Measurements from ENCODE around the gene PANK3. TPM values are rescaled to one million over a fixed set of nuclear protein-coding genes. Genes with fewer than 3 reads are reported as not detected.

PANK3 gene
- total and polyA plus RNA-seq, 3 donors from 2014 or later, result 25.2 to 50.0 (median 44.9) TPM

DNA sequence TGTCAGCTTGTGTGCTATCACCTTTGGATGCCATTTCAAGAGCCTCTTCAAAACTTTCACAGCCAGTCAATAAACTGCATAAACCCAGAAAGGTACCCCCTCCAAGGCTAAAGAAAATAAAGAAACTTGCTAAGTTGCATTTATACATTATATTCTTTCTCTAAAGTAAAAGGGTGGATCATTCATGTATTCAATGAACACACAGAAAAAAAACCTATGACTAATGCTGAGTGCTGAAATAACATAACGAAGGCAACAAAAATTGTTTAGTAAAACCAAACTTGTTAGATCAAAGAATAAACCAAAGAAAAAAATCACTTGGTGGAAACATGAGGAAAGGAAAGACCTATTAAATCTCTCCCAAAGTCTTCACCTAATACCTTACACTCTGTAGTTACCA is 15.2 kb downstream of the PANK3 start:
- intact Hi-C loops (cut with DNase I; ENCODE audit: low total_unique reads), result no loop called here
- no peak for TF ChIP-seq POLR2A (IDR thresholded peaks at IDR 0.05)
- TF ChIP-seq, protein P1, sequence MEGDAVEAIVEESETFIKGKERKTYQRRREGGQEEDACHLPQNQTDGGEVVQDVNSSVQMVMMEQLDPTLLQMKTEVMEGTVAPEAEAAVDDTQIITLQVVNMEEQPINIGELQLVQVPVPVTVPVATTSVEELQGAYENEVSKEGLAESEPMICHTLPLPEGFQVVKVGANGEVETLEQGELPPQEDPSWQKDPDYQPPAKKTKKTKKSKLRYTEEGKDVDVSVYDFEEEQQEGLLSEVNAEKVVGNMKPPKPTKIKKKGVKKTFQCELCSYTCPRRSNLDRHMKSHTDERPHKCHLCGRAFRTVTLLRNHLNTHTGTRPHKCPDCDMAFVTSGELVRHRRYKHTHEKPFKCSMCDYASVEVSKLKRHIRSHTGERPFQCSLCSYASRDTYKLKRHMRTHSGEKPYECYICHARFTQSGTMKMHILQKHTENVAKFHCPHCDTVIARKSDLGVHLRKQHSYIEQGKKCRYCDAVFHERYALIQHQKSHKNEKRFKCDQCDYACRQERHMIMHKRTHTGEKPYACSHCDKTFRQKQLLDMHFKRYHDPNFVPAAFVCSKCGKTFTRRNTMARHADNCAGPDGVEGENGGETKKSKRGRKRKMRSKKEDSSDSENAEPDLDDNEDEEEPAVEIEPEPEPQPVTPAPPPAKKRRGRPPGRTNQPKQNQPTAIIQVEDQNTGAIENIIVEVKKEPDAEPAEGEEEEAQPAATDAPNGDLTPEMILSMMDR (IDR thresholded peaks at IDR 0.05), result no peak
- no peak for DNase-seq
- H3K4me1 ChIP-seq, result no peaks in the 10 kb centered on the region
- no peaks in the 10 kb centered on the region for H3K27me3 ChIP-seq
- no peaks in the 10 kb centered on the region for H3K9me3 ChIP-seq
- WGBS, 2 donors, result 88 to 93% methylated on average over 1 of the region's 1 CpG
- no peaks in the 10 kb centered on the region for H3K36me3 ChIP-seq (ENCODE audit: low read depth, missing control alignments)
- no peak overlapping the region for H3K4me3 ChIP-seq
- no peak overlapping the region for H3K27ac ChIP-seq

GRCh38 chr5:168562279-168562678 is 16.9 kb downstream of the PANK3 start:
- Histone ChIP-seq H3K4me1 (no peaks in the 10 kb centered on the region), H3K4me3 (no peak overlapping the region), H3K9me3 (no peaks in the 10 kb centered on the region), H3K27me3 (no peaks in the 10 kb centered on the region), H3K27ac (no peak overlapping the region), H3K36me3 (ENCODE audit: low read depth, missing control alignments) (no peaks in the 10 kb centered on the region)
- intact Hi-C loops (cut with DNase I; ENCODE audit: low total_unique reads), result no loop called here
- no peak for DNase-seq
- TF ChIP-seq, protein P1 (IDR thresholded peaks at IDR 0.05), result no peak
- TF ChIP-seq POLR2A (IDR thresholded peaks at IDR 0.05), result no peak
- WGBS, 2 donors, result 55 to 58% methylated on average over 2 of the region's 2 CpGs

DNA sequence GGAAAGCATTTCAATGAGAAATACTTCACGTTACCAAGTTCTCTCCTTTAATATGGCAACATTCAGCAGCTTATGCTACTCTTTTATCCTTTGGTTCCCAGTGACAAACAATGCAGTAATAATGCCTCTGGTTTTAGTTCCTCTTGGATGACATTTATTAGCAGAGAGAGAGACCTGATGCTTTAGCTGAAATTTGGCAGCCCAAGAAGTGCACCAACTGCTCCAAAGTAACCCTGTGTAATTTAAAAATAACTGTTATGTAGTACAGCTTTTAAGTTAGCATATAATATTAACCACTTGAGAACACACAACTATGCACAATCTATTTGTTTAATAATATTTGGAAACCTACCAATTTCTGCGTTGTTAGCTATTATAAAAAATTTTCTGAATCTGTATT is 21.8 kb downstream of the PANK3 start:
- H3K9me3 ChIP-seq, result no peaks in the 10 kb centered on the region
- intact Hi-C loops (cut with DNase I; ENCODE audit: low total_unique reads), result no loop called here
- H3K4me3 ChIP-seq, result no peak overlapping the region
- H3K4me1 ChIP-seq, result no peaks in the 10 kb centered on the region
- no peak overlapping the region for H3K27ac ChIP-seq
- WGBS, 2 donors, result 93 to 94% methylated on average over 2 of the region's 2 CpGs
- no peak for TF ChIP-seq POLR2A (IDR thresholded peaks at IDR 0.05)
- TF ChIP-seq, protein P1 (IDR thresholded peaks at IDR 0.05), result no peak
- no peak for DNase-seq
- no peaks in the 10 kb centered on the region for H3K36me3 ChIP-seq (ENCODE audit: low read depth, missing control alignments)
- no peaks in the 10 kb centered on the region for H3K27me3 ChIP-seq

- Histone ChIP-seq H3K9me3 (no peaks in the 10 kb centered on the region), H3K27ac (no peak overlapping the region), H3K27me3 (no peaks in the 10 kb centered on the region), H3K36me3 (ENCODE audit: low read depth, missing control alignments) (no peaks in the 10 kb centered on the region), H3K4me1 (no peaks in the 10 kb centered on the region), H3K4me3 (no peak overlapping the region)
- DNase-seq, result no peak
- intact Hi-C loops (cut with DNase I; ENCODE audit: low total_unique reads), result no loop called here
- TF ChIP-seq POLR2A (IDR thresholded peaks at IDR 0.05), result no peak
- TF ChIP-seq, protein P1 (IDR thresholded peaks at IDR 0.05), result no peak
- WGBS, 2 donors, result 66 to 95% methylated on average over 2 of the region's 2 CpGs
Measured at GRCh38 chr5:168553377-168554130, 25.6 kb downstream of the PANK3 start.

- no peak for DNase-seq
- H3K27me3 ChIP-seq, result no peaks in the 10 kb centered on the region
- H3K9me3 ChIP-seq, result no peaks in the 10 kb centered on the region
- WGBS, 2 donors, result 72 to 74% methylated on average over 1 of the region's 1 CpG
- intact Hi-C loops (cut with DNase I; ENCODE audit: low total_unique reads), result no loop called here
- H3K36me3 ChIP-seq (ENCODE audit: low read depth, missing control alignments), result no peaks in the 10 kb centered on the region
- H3K4me3 ChIP-seq, result no peak overlapping the region
- TF ChIP-seq, protein P1 (IDR thresholded peaks at IDR 0.05), result no peak
- no peak for TF ChIP-seq POLR2A (IDR thresholded peaks at IDR 0.05)
- no peaks in the 10 kb centered on the region for H3K4me1 ChIP-seq
- H3K27ac ChIP-seq, result no peak overlapping the region
Measured at GRCh38 chr5:168552146-168552545, 27.0 kb downstream of the PANK3 start.

All from testis (tissue), 3 donors.